ENCODE data around the gene MYB. TPM values are rescaled to one million over a fixed set of nuclear protein-coding genes. Genes with fewer than 3 reads are reported as not detected.

MYB gene
- total and polyA plus RNA-seq, 2 experiments from 2014 or later: 4.2 to 7.9 TPM

- H3K4me3 ChIP-seq: no peak overlapping the region
- peaks cover 8% of the 10 kb centered on the region; the same call in 2 of the 3 replicates for H3K9me3 Mint-ChIP-seq
- DNase-seq (ENCODE audit: low spot score) (no peak), ATAC-seq (no peak)
- peaks cover 48% of the 10 kb centered on the region for H3K4me1 Mint-ChIP-seq
- H3F3A ChIP-seq (replicated peaks; ENCODE audit: low read depth): peaks cover 7% of the 10 kb centered on the region; the same call in 1 of the 2 replicates
- no peak overlapping the region for H3K27ac Mint-ChIP-seq
- H3K79me2 ChIP-seq (replicated peaks; ENCODE audit: insufficient read depth): no peaks in the 10 kb centered on the region
- peaks cover 21% of the 10 kb centered on the region for H3K9me2 ChIP-seq (ENCODE audit: insufficient read depth)
- H3K4me3 Mint-ChIP-seq: no peak overlapping the region
- H3K27me3 Mint-ChIP-seq (ENCODE audit: insufficient read depth, low read depth, poor library complexity): peaks cover 2% of the 10 kb centered on the region
- H3K36me3 Mint-ChIP-seq (ENCODE audit: low read depth): no peaks in the 10 kb centered on the region; the same call in 1 of the 3 replicates
- no peak for TF ChIP-seq ZNF331 (CRISPR knock-in tag; IDR thresholded peaks at IDR 0.05; ENCODE audit: low read depth)
- no peak for TF ChIP-seq ZNF462 (CRISPR knock-in tag; IDR thresholded peaks at IDR 0.05)
- no peak for TF ChIP-seq EZH2 (IDR thresholded peaks at IDR 0.05; ENCODE audit: low read depth, unreplicated experiment)
- no peak for TF ChIP-seq REST (IDR thresholded peaks at IDR 0.05; ENCODE audit: unreplicated experiment)
- TF ChIP-seq STAT1 (IDR thresholded peaks at IDR 0.05; ENCODE audit: unreplicated experiment): no peak
- TF ChIP-seq CTCF (conservative IDR thresholded peaks at IDR 0.05; ENCODE audit: low read depth in 2 of 2): no peak
- no peak for TF ChIP-seq ETS1 (IDR thresholded peaks at IDR 0.05)
- no peak for TF ChIP-seq ZNF114 (CRISPR knock-in tag; IDR thresholded peaks at IDR 0.05)
- no peak for TF ChIP-seq CREB1 (CRISPR knock-in tag; IDR thresholded peaks at IDR 0.05; ENCODE audit: low read depth)
- TF ChIP-seq JUNB (IDR thresholded peaks at IDR 0.05; ENCODE audit: unreplicated experiment): no peak
- H3K4me1 ChIP-seq (ENCODE audit: insufficient read depth): peaks cover 39% of the 10 kb centered on the region
- no peak overlapping the region for H3K4me2 ChIP-seq
- H2AFZ ChIP-seq: no peak overlapping the region
- H3K27me3 ChIP-seq (ENCODE audit: insufficient read depth): no peaks in the 10 kb centered on the region
- H4K20me1 ChIP-seq (replicated peaks; ENCODE audit: insufficient read depth): no peaks in the 10 kb centered on the region
- no peak overlapping the region for H3K27ac ChIP-seq (ENCODE audit: low read depth)
- H3K36me3 ChIP-seq (ENCODE audit: insufficient read depth): no peaks in the 10 kb centered on the region
Observed at GRCh38 chr6:135254471-135254870, 73.4 kb downstream of the MYB start.

Measured in GM23338 (cell line).